Measurements from ENCODE around the gene C14orf180.

The C14orf180 gene

DNA sequence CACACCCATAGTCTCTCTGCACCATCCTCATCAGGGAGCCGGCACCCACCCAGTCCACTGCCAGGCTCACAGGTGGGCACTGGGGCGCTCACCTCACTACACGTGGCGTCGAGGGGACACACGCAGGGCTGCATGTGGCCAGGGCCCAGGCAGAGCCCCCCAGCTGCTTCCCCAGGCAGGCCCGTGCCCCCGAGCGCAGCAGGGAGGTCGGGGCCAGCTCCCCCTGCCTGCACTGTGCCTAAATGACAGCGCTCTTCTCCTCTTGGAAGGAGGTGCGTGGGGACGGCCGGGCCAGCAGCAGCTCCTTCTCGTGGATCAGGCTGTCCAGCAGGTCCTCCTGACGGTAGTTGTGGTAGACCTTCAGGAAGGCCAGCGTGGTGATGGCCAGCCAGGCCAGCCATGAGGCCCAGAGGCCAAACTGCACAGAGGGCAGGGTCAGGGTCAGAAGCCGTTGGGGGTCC is 13.7 kb downstream of the C14orf180 start:
- no peak overlapping the region for H3K9ac ChIP-seq (ENCODE audit: low read depth, low read length)
- H3K27me3 ChIP-seq (ENCODE audit: insufficient read depth, low read length): no peaks in the 10 kb centered on the region
- no peaks in the 10 kb centered on the region for H3K9me3 ChIP-seq (ENCODE audit: insufficient read depth, low read depth, low read length)
- H3K4me3 ChIP-seq (ENCODE audit: low read length): no peak overlapping the region
- H3K36me3 ChIP-seq (ENCODE audit: insufficient read depth, low read depth, low read length): no peaks in the 10 kb centered on the region
- no peaks in the 10 kb centered on the region for H3K4me1 ChIP-seq (ENCODE audit: insufficient read depth, low read length)
- H3K27ac ChIP-seq (ENCODE audit: low read length): no peak overlapping the region

DNA sequence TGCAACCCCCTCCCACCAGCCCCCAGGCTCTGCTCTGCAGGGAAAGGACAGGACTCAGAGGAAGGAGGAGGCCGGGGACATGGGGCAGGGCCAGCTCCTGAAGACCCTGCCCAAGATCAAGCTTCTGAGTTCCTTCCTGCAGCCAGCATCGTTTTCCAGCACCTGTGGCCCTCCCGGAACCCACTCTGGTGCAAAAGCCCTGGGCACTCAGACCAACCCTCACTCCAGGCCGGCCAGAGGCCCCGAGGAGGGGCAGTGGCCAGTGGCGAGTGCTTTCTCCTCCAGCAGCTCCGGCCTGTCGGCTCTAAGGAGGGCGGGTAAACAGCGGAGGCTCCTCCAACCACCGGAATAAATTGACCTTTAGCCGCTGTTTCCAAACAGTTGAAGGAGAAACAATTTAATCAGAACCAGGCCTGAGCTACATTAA is 14.2 kb downstream of the C14orf180 start:
- H3K27ac ChIP-seq (ENCODE audit: low read length): no peak overlapping the region
- no peak overlapping the region for H3K4me3 ChIP-seq (ENCODE audit: low read length)
- H3K9ac ChIP-seq (ENCODE audit: low read depth, low read length): no peak overlapping the region
- H3K9me3 ChIP-seq (ENCODE audit: insufficient read depth, low read depth, low read length): no peaks in the 10 kb centered on the region
- no peaks in the 10 kb centered on the region for H3K27me3 ChIP-seq (ENCODE audit: insufficient read depth, low read length)
- H3K4me1 ChIP-seq (ENCODE audit: insufficient read depth, low read length): no peaks in the 10 kb centered on the region
- H3K36me3 ChIP-seq (ENCODE audit: insufficient read depth, low read depth, low read length): no peaks in the 10 kb centered on the region

DNA sequence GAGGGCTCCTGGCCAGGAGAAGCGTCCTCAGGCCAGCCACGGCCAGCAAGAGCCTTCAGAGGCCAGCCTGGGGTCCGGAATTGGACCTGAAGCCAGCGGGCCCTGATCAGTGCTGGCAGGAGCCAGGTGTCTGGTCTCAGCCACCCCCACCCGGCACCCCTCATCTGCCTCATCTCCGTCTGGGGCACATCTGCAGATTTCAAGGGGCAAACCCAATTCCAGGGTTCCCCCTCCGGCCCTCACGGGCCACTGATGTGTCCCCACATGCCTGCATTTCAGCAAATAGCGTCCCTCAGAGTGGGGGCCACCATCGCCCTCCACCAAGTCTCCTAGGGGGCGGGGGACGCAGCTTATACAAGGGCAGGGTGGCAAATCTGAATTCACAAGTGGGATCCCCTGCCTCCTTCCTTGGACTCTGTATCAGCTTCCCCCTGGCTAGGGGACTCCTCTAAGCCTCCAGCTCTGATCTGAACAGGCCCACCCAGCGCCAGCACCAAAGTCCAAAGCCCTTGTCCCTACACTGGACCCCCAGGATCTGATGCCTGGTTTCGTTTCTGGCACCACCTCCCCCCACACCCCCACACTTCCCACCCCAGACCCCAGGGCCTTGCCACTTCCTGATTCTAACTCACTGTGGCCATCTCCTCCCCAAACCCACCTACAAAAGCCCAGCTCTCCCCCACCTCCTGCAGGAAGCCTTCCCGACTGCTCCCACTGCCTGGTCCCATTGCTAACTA is 14.9 kb downstream of the C14orf180 start:
- Histone ChIP-seq H3K27ac (ENCODE audit: low read length) (no peak overlapping the region), H3K4me1 (ENCODE audit: insufficient read depth, low read length) (no peaks in the 10 kb centered on the region), H3K9ac (ENCODE audit: low read depth, low read length) (no peak overlapping the region), H3K27me3 (ENCODE audit: insufficient read depth, low read length) (no peaks in the 10 kb centered on the region), H3K36me3 (ENCODE audit: insufficient read depth, low read depth, low read length) (no peaks in the 10 kb centered on the region), H3K4me3 (ENCODE audit: low read length) (no peak overlapping the region), H3K9me3 (ENCODE audit: insufficient read depth, low read depth, low read length) (no peaks in the 10 kb centered on the region)

DNA sequence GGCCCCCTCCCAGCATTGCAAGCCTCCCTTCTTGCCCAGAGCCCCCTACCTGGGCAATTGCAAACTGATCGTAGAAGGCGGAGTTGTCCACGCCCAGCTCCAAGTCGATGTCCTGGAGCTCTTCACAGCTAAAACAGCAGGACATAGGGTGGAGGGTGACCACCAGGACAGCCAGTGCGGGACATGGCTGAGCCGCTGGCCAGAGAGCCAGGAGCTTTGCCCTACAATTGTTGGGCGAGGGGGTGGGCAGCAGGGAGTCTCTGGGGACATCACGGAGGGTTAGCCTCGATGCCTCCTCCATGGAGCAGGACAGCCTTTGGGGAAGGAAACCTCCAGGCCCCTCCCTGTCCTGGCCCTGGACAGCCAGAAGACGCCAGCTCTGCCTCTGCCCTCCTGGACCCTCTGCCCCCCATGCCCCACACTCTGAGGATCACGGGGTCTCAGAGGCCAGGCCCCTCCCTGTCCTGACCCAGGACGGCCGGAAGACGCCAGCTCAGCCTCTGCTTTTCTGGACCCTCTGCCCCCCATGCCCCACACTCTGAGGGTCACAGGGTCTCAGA is 15.6 kb downstream of the C14orf180 start:
- H3K36me3 ChIP-seq (ENCODE audit: insufficient read depth, low read depth, low read length): no peaks in the 10 kb centered on the region
- H3K27ac ChIP-seq (ENCODE audit: low read length): no peak overlapping the region
- H3K4me3 ChIP-seq (ENCODE audit: low read length): no peak overlapping the region
- H3K4me1 ChIP-seq (ENCODE audit: insufficient read depth, low read length): no peaks in the 10 kb centered on the region
- no peaks in the 10 kb centered on the region for H3K9me3 ChIP-seq (ENCODE audit: insufficient read depth, low read depth, low read length)
- no peaks in the 10 kb centered on the region for H3K27me3 ChIP-seq (ENCODE audit: insufficient read depth, low read length)
- no peak overlapping the region for H3K9ac ChIP-seq (ENCODE audit: low read depth, low read length)

DNA sequence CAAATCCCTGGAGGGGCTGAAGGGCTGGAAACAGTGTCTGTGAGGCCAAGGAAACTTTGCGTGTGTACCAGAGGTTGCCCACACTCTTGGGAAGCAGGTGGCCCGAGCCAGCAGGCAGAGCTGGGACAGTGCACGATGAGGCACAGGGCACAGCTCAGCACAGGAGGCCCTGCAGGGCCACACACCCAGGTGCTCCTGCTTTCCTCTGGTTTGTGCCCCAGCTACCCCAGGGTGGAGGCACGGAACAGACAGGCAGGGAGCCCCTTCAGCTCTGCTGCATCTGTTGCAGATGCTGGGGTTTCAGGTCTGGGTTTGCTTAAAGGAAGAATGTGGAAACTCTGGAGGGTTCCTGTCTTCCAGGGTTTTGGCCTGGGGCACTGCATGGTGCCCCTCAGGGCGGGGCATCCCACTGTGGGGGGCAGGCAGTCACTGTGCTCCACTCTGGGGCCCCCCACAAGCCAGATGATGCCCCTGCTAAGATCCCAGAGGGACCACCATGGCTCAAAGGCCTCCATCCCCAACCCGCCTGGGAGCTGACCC is 16.4 kb downstream of the C14orf180 start:
- no peak overlapping the region for H3K9ac ChIP-seq (ENCODE audit: low read depth, low read length)
- no peak overlapping the region for H3K27ac ChIP-seq (ENCODE audit: low read length)
- H3K9me3 ChIP-seq (ENCODE audit: insufficient read depth, low read depth, low read length): no peaks in the 10 kb centered on the region
- H3K4me3 ChIP-seq (ENCODE audit: low read length): no peak overlapping the region
- no peaks in the 10 kb centered on the region for H3K27me3 ChIP-seq (ENCODE audit: insufficient read depth, low read length)
- no peaks in the 10 kb centered on the region for H3K36me3 ChIP-seq (ENCODE audit: insufficient read depth, low read depth, low read length)
- no peaks in the 10 kb centered on the region for H3K4me1 ChIP-seq (ENCODE audit: insufficient read depth, low read length)

DNA sequence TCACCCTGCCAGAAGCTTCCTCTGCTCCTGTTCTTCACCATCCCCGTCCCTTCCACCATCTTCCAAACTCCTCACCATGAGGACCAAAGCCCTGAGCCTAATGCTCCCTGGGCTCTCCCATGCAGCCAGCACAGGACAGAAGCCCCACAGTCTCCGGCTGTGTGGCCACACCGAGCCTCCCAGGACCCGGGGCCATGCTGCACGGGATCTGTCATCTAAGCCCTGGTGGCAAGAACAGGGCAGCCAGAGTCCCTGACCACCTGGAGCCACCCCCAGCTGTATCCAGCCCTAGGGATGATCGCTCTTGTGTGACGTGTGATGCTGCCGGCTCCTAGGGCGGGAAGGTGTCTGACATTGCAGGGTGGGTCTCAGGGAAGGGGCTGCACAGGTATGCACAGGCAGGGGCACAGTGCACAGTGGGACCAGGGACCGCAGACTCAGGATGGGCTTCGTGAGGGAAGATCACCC is 16.9 kb downstream of the C14orf180 start:
- Histone ChIP-seq H3K9me3 (ENCODE audit: insufficient read depth, low read depth, low read length) (no peaks in the 10 kb centered on the region), H3K27ac (ENCODE audit: low read length) (no peak overlapping the region), H3K4me3 (ENCODE audit: low read length) (no peak overlapping the region), H3K27me3 (ENCODE audit: insufficient read depth, low read length) (no peaks in the 10 kb centered on the region), H3K36me3 (ENCODE audit: insufficient read depth, low read depth, low read length) (no peaks in the 10 kb centered on the region), H3K9ac (ENCODE audit: low read depth, low read length) (no peak overlapping the region), H3K4me1 (ENCODE audit: insufficient read depth, low read length) (no peaks in the 10 kb centered on the region)

DNA sequence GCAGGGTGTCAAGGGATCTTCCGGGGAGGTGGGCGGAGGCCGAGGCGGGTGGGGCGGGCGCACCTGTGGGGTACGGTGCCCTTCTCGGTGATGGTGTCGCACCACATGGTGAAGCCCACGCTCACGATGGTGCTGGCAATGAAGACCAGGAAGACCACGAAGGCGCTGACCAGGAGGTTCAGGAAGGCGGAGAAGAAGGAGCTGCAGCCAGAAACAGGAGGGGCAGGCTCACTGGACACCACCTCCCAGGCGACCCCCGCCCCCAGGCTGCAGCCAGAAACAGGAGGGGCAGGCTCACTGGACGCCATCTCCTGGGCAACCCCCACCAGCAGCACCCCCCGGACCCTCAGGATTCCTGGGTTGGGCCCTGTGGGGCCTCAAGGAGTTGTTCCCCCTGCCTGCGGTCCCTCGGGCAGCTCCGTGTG is 17.4 kb downstream of the C14orf180 start:
- Histone ChIP-seq H3K9ac (ENCODE audit: low read depth, low read length) (no peak overlapping the region), H3K4me1 (ENCODE audit: insufficient read depth, low read length) (no peaks in the 10 kb centered on the region), H3K9me3 (ENCODE audit: insufficient read depth, low read depth, low read length) (no peaks in the 10 kb centered on the region), H3K4me3 (ENCODE audit: low read length) (no peak overlapping the region), H3K36me3 (ENCODE audit: insufficient read depth, low read depth, low read length) (no peaks in the 10 kb centered on the region), H3K27ac (ENCODE audit: low read length) (no peak overlapping the region), H3K27me3 (ENCODE audit: insufficient read depth, low read length) (no peaks in the 10 kb centered on the region)

DNA sequence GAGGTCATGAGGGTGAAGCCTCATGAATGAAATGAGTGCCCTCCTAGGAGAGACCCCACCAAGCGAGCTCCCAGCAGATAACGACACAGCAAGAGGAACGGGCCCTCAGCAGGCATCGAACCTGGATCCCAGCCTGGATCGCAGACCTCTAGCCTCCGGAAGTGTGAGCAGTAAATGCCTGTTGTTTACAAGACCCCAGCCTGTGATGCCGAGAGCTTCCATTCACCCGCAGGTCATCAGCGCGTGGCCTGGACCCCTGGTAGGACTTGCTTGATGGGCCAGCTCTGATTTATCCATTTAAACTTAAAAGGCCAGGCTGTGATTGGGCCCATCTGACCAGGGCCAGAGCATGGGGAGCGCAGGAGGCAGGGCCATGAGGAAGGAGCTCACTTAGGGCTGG is 18.0 kb downstream of the C14orf180 start:
- H3K36me3 ChIP-seq (ENCODE audit: insufficient read depth, low read depth, low read length): no peaks in the 10 kb centered on the region
- no peak overlapping the region for H3K4me3 ChIP-seq (ENCODE audit: low read length)
- H3K9me3 ChIP-seq (ENCODE audit: insufficient read depth, low read depth, low read length): no peaks in the 10 kb centered on the region
- no peaks in the 10 kb centered on the region for H3K4me1 ChIP-seq (ENCODE audit: insufficient read depth, low read length)
- H3K27ac ChIP-seq (ENCODE audit: low read length): no peak overlapping the region
- no peaks in the 10 kb centered on the region for H3K27me3 ChIP-seq (ENCODE audit: insufficient read depth, low read length)
- H3K9ac ChIP-seq (ENCODE audit: low read depth, low read length): no peak overlapping the region

DNA sequence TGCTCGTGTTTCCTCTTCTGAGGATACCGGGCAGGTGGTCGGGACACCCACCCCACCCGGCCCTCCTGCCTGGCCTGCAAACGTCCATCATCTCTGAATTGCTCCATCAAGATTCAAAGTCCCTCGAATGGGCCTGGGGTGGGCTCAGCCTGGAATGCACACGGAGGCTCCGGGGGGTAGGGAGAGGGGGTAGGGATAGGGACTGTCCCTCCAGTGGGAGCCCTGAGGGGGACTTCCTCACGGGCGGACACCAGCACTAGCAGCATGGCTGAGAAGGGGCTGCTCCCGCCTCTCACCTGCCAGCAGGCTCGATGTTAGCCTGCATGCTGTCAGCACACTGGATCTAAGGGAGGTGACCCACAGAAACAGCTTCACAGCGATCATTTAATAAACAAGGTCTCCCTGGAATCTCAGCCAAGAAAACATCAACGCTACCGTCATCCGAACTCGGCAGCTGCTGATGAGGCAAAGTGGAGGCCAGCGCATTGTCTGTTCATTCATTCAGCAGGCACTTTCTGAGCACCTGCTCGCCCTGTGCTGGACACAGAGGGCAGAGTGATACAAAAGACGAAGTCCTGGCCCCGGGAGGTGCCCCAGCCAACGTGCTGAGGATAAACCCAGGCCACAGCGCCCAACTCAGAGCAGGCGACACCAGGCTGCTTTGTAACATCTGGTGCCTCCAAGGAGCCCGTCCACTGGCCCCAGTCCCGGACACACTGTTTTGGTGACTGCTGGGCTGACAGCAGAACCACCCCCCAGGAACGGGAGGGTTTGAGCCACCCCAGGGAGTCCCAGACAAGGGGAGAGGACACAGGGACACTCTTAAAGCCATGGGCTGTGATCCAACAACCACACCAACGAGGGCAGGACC is 18.7 kb downstream of the C14orf180 start:
- H3K9ac ChIP-seq (ENCODE audit: low read depth, low read length): no peak overlapping the region
- no peak overlapping the region for H3K4me3 ChIP-seq (ENCODE audit: low read length)
- no peaks in the 10 kb centered on the region for H3K4me1 ChIP-seq (ENCODE audit: insufficient read depth, low read length)
- no peak overlapping the region for H3K27ac ChIP-seq (ENCODE audit: low read length)
- H3K36me3 ChIP-seq (ENCODE audit: insufficient read depth, low read depth, low read length): no peaks in the 10 kb centered on the region
- H3K27me3 ChIP-seq (ENCODE audit: insufficient read depth, low read length): no peaks in the 10 kb centered on the region
- H3K9me3 ChIP-seq (ENCODE audit: insufficient read depth, low read depth, low read length): no peaks in the 10 kb centered on the region

DNA sequence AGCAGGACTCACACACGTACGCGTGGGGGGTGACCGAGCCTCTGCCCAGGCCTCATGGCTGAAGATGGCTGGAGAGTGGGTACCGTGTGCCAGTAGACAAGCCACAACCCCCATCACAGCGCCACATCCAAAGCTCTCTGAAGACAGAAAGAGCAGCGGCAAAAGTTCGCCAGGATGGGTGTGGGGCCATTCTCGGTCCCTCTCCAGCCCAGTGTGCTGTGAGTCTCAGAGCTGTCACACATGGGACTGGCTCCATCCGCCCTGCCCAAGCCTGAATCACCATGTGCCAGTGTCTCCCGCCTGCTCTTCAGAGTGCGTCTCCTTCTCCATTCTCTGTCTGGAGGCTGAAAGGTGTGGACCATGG is 19.3 kb downstream of the C14orf180 start:
- Histone ChIP-seq H3K4me3 (ENCODE audit: low read length) (no peak overlapping the region), H3K9me3 (ENCODE audit: insufficient read depth, low read depth, low read length) (no peaks in the 10 kb centered on the region), H3K27me3 (ENCODE audit: insufficient read depth, low read length) (peaks cover 4% of the 10 kb centered on the region), H3K27ac (ENCODE audit: low read length) (no peak overlapping the region), H3K36me3 (ENCODE audit: insufficient read depth, low read depth, low read length) (no peaks in the 10 kb centered on the region), H3K9ac (ENCODE audit: low read depth, low read length) (no peak overlapping the region), H3K4me1 (ENCODE audit: insufficient read depth, low read length) (no peaks in the 10 kb centered on the region)

DNA sequence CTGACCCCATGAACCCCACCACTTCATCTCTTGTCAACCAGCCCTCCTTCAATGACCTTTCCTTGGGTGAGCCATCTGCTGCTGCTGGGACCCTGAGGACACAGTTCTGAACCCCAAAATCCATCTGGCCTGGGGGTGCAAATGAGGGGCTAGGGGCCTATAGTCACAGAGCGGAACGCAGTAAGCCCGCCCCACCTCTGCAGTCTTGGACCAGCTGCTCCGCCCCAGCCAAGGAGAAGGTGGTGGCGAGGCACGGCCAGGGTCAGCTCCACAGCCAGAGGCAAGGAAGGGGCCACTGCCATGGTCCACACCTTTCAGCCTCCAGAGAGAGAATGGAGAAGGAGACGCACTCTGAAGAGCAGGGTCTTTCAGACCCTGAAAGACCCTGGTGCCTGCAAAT is 19.9 kb downstream of the C14orf180 start:
- no peak overlapping the region for H3K9ac ChIP-seq (ENCODE audit: low read depth, low read length)
- no peaks in the 10 kb centered on the region for H3K9me3 ChIP-seq (ENCODE audit: insufficient read depth, low read depth, low read length)
- no peaks in the 10 kb centered on the region for H3K4me1 ChIP-seq (ENCODE audit: insufficient read depth, low read length)
- H3K27me3 ChIP-seq (ENCODE audit: insufficient read depth, low read length): peaks cover 10% of the 10 kb centered on the region
- no peaks in the 10 kb centered on the region for H3K36me3 ChIP-seq (ENCODE audit: insufficient read depth, low read depth, low read length)
- H3K27ac ChIP-seq (ENCODE audit: low read length): no peak overlapping the region
- H3K4me3 ChIP-seq (ENCODE audit: low read length): no peak overlapping the region

All from iPS-20b (cell line).